Activated CD4-positive, alpha-beta T cell treated with anti-CD3 and anti-CD28 coated beads, Interleukin-10, Interleukin-2, amounts not matched to agents 100 ng/mL and 50 ng/mL, durations not matched to agents 16 hours and 8 hours (primary cell): ENCODE measurements around the gene HOXD8.

Experiments used
- DNase-seq: peaks from one replicate; pipeline ENCODE4 v3.0.0-alpha.2; 2020

HOXD8 gene

DNA sequence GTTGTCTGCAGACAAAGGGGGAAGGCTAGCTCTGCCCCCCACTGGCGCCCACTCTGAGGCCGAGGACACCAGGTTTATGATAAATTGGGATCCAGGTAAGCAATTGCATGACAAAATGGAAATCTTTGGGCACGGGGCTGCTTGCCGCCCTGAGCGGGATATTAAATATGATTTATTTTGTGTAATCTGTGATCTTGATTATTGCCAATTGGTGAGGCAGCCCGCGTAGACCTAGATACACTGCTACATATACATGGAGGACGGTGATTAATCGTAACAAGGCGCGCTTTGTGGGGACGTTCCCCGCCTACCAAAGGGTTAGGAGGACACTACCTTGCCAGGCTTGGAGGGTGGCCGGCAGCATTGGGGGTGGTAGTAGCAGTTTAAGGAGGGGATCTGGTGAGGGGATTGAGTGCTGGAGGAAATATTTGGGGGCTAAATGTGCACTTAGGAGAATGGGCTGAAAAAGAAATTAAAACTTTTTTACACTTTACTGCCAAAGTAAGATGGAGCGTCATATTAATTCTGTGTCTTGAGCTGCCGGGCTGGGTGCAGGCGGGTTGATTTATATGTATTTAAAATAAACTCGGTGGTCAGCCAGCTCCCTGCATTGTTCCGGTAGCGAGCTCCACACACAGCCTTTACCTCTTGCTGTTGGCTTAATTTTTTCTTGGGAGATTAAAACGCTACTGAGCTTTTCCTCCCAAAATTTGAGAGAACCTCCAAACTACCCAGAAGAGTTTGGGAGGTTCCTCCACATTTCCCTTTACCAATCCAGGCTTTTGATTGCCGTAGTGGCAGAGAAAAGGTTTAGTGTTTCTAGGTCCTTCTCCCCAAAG, 31.7 kb downstream of the HOXD8 start:
- no peak for DNase-seq

- no peak for DNase-seq
These were observed 32.5 kb downstream of the HOXD8 start for GRCh38 chr2:176161825-176162626.

- DNase-seq: no peak
These were observed 33.6 kb downstream of the HOXD8 start for GRCh38 chr2:176162911-176163671.

DNA sequence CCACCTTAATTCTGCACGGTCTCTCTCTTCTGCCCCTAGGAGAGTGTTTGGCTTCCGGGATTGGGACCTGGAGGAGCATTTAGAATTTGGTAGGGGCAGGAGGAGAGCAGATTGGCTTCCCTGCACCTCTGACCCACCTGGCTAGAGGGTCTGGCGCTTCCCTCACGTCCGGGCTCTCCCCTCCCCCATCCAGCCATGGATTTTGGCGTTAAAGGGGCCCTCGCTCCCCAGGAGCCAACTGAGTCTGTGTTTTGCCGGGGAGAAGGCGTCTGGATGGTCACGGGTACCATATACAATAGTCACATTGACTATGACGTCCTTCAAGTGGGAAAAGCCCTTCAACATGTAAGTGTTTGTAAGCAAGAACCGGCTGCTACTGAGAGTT, 34.2 kb downstream of the HOXD8 start:
- DNase-seq: no peak

DNA sequence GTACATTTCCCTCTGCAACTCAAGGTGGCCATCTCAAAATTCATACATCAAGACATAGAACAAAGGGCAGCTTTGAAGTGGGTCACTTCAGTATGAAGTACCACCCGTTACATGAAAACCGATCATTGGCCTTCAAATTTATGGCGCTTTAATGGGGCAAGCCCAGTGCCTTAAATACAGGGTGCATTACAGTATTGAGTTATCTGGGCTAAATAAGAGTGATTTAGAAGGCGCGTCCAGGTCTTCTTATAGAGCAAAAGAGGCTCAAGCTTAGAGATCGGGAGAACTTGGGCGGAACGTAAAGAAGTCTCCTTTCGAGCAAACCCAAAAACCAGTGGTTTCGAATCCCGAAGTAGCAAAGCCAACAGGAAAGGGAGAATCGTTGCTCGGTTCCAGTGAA, 34.7 kb downstream of the HOXD8 start:
- no peak for DNase-seq

GRCh38 chr2:176164611-176165369, 35.3 kb downstream of the HOXD8 start:
- no peak for DNase-seq

- DNase-seq: no peak
These were observed 36.0 kb downstream of the HOXD8 start for GRCh38 chr2:176165370-176166050.

- no peak for DNase-seq
These were observed 36.8 kb downstream of the HOXD8 start for GRCh38 chr2:176166272-176166671.

DNA sequence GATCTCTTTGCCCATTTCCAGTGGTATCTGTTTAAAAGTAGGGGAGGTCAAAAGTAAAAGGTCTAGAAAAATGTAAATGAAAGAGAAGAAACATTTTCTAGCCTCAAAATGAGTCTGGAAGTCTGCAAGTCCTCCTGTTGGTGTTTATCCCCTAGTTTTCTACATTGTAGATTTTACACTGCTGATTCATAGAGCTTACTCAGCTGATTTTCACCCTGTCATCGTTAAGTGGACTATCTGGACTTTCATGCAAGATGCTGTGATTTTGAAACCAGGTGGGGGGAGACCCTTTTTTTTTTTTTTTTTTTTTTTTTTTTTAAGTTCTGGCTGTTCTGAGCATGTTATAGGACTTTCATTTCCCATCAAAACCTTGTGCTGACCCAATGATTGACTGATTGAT, 37.9 kb downstream of the HOXD8 start:
- no peak for DNase-seq

DNA sequence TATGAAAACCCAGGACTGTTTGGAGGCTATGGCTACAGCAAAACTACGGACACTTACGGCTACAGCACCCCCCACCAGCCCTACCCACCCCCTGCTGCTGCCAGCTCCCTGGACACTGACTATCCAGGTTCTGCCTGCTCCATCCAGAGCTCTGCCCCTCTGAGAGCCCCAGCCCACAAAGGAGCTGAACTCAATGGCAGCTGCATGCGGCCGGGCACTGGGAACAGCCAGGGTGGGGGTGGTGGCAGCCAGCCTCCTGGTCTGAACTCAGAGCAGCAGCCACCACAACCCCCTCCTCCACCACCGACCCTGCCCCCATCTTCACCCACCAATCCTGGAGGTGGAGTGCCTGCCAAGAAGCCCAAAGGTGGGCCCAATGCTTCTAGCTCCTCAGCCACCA, 39.7 kb downstream of the HOXD8 start:
- no peak for DNase-seq

GRCh38 chr2:176169711-176170110, 40.2 kb downstream of the HOXD8 start:
- DNase-seq: no peak

GRCh38 chr2:176170602-176171305, 41.2 kb downstream of the HOXD8 start:
- no peak for DNase-seq

DNA sequence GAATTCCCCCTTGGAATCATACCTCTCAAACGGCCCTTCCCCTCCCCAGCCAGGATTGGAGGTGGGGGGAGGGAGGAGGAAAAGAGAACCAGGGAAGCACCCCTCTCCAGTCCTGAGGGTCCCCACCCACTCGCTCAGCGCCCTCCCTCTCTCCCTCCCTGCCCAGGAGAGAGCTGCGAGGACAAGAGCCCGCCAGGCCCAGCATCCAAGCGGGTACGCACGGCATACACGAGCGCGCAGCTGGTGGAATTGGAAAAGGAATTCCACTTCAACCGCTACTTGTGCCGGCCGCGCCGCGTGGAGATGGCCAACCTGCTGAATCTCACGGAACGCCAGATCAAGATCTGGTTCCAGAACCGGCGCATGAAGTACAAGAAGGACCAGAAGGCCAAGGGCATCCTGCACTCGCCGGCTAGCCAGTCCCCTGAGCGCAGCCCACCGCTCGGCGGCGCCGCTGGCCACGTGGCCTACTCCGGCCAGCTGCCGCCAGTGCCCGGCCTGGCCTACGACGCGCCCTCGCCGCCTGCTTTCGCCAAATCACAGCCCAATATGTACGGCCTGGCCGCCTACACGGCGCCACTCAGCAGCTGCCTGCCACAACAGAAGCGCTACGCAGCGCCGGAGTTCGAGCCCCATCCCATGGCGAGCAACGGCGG, 42.0 kb downstream of the HOXD8 start:
- DNase-seq: no peak

DNA sequence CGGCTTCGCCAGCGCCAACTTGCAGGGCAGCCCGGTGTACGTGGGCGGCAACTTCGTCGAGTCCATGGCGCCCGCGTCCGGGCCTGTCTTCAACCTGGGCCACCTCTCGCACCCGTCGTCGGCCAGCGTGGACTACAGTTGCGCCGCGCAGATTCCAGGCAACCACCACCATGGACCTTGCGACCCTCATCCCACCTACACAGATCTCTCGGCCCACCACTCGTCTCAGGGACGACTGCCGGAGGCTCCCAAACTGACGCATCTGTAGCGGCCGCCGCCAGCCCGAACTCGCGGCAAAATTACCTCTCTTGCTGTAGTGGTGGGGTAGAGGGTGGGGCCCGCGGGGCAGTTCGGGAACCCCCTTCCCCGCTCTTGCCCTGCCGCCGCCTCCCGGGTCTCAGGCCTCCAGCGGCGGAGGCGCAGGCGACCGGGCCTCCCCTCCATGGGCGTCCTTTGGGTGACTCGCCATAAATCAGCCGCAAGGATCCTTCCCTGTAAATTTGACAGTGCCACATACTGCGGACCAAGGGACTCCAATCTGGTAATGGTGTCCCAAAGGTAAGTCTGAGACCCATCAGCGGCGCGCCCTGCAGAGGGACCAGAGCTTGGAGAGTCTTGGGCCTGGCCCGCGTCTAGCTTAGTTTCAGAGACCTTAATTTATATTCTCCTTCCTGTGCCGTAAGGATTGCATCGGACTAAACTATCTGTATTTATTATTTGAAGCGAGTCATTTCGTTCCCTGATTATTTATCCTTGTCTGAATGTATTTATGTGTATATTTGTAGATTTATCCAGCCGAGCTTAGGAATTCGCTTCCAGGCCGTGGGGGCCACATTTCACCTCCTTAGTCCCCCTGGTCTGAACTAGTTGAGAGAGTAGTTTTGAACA, 42.7 kb downstream of the HOXD8 start:
- no peak for DNase-seq

GRCh38 chr2:176172895-176173566, 43.5 kb downstream of the HOXD8 start:
- no peak for DNase-seq

GRCh38 chr2:176173567-176174381, 44.3 kb downstream of the HOXD8 start:
- DNase-seq: no peak

DNA sequence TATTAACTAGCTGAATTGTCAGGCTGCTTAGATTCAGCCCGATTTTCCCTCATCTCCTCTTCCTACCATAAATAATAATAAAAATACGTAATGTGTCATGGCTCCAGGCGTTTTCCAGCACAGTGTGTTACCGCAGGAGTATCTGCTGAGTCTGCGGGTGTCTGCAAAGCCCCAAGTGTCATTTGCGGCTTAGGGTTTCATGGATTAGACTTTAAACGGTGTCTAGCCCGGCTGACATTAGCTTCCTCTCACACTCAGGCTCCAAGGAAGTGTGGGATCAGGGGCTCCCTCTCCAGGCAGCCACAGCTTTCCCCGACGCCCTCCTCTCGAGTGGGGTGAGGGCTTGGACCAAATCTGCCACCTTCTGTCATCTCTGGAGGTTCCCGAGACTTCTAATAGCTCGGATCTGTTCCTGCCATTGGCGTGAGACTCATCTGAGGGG, 44.9 kb downstream of the HOXD8 start:
- DNase-seq: no peak
